ENCODE results near the gene ETNK1. TPM values are rescaled to one million over a fixed set of nuclear protein-coding genes. Genes with fewer than 3 reads are reported as not detected.
A peak's percentile ranks its signal among the peaks of the same experiment; 100 is the strongest.
"Not testable (repeated sequence)": the region's sequence is repeated elsewhere in the genome, so short reads cannot be mapped to it uniquely, and the experiment has no call there.

ETNK1 gene
- total and polyA plus RNA-seq, 5 donors from 2014 or later, result 20.9 to 64.4 (median 22.0) TPM

DNA sequence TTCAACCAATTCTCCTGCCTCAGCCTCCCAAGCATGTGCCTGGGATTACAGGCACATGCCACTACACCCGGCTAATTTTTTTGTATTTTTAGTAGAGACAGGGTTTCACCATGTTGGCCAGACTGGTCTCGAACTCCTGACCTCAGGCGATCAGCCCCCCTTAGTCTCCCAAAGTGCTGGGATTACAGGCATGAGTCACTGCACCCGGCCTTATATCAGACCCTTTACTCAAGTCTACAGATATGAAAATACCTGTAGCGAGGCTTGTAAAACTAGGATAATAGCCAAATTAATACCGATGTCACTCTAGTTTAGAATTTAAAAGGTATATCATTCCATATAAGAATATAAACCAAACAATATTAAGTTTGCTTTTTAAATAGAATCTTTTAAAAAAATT is 27.4 kb upstream of the ETNK1 start:
- Mint-ChIP-seq H3K4me1 (peaks cover 9 to 26% (median 18%) of the 10 kb centered on the region in 4 donors), H3K4me3 (peak overlapping the region in 1 of 4 donors; percentile 41)
- H3K4me1 ChIP-seq (ENCODE audit: control insufficient read depth, insufficient read depth, low read length, poor library complexity, severe bottlenecking); DNase-seq; H3K27me3 ChIP-seq (ENCODE audit: control insufficient read depth, insufficient read depth, low read length); H3K27ac Mint-ChIP-seq; H3K9me3 ChIP-seq (ENCODE audit: control insufficient read depth in 2 of 2, low read length in 2 of 2); H3K27ac ChIP-seq (ENCODE audit: insufficient read depth, low read length, poor library complexity, severe bottlenecking); H3K36me3 Mint-ChIP-seq; H3K27me3 Mint-ChIP-seq; ATAC-seq (ENCODE audit: low read depth in 2 of 2); H3K36me3 ChIP-seq (ENCODE audit: control insufficient read depth, insufficient read depth, low read length); H3K4me3 ChIP-seq (ENCODE audit: low read depth, low read length); H3K9me3 Mint-ChIP-seq: not testable (repeated sequence)

- ATAC-seq (ENCODE audit: low read depth in 2 of 2) (no peak), DNase-seq (peak in 1 of 3 donors; percentile 36)
- Histone ChIP-seq H3K27me3 (ENCODE audit: control insufficient read depth, insufficient read depth, low read length) (no peaks in the 10 kb centered on the region), H3K4me1 (ENCODE audit: control insufficient read depth, insufficient read depth, low read length, poor library complexity, severe bottlenecking) (peaks cover 9% of the 10 kb centered on the region), H3K4me3 (ENCODE audit: low read depth, low read length) (no peak overlapping the region), H3K36me3 (ENCODE audit: control insufficient read depth, insufficient read depth, low read length) (no peaks in the 10 kb centered on the region), H3K9me3 (ENCODE audit: control insufficient read depth in 2 of 2, low read length in 2 of 2) (no peaks in the 10 kb centered on the region), H3K27ac (ENCODE audit: insufficient read depth, low read length, poor library complexity, severe bottlenecking) (no peak overlapping the region)
- peak overlapping the region in 1 of 3 donors; percentile 2 for H3K27ac Mint-ChIP-seq
- H3K36me3 Mint-ChIP-seq, result no peaks in the 10 kb centered on the region
- H3K4me1 Mint-ChIP-seq, result peaks cover 9 to 26% (median 18%) of the 10 kb centered on the region in 4 donors
- peak overlapping the region in 1 of 4 donors; percentile 2 for H3K4me3 Mint-ChIP-seq
- peaks cover 0 to under 1% (median 0%) of the 10 kb centered on the region in 7 donors for H3K9me3 Mint-ChIP-seq
- H3K27me3 Mint-ChIP-seq, result peaks cover 4% of the 10 kb centered on the region
Measured at GRCh38 chr12:22598141-22598762, 26.7 kb upstream of the ETNK1 start.

DNA sequence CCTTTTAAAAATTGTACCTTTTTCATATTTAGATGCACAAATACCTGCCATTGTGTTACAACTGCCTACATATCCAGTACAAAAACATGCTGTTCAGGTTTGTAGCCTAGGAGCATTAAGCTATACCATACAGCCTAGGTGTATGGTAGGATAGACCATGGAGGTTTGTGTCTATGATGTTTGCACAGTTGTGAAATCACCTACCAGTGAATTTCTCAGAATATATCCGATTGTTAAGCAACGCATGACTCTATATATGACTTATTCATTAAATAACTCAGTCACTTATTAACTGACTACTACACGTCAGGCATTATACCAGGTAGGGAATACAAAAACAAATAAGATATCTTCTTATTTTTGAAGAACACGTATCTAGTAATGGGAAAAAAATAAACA is 26.2 kb upstream of the ETNK1 start:
- no peak for DNase-seq
- Histone ChIP-seq H3K27ac (ENCODE audit: insufficient read depth, low read length, poor library complexity, severe bottlenecking) (no peak overlapping the region), H3K4me1 (ENCODE audit: control insufficient read depth, insufficient read depth, low read length, poor library complexity, severe bottlenecking) (peaks cover 9% of the 10 kb centered on the region), H3K4me3 (ENCODE audit: low read depth, low read length) (no peak overlapping the region), H3K36me3 (ENCODE audit: control insufficient read depth, insufficient read depth, low read length) (no peaks in the 10 kb centered on the region), H3K27me3 (ENCODE audit: control insufficient read depth, insufficient read depth, low read length) (no peaks in the 10 kb centered on the region), H3K9me3 (ENCODE audit: control insufficient read depth in 2 of 2, low read length in 2 of 2) (no peaks in the 10 kb centered on the region)
- Mint-ChIP-seq H3K36me3 (no peaks in the 10 kb centered on the region), H3K27me3 (peaks cover 4% of the 10 kb centered on the region), H3K27ac (peak overlapping the region in 1 of 3 donors; percentile 2), H3K4me3 (no peak overlapping the region), H3K9me3 (peaks cover 0 to 4% (median 0%) of the 10 kb centered on the region in 7 donors), H3K4me1 (peaks cover 9 to 26% (median 18%) of the 10 kb centered on the region in 4 donors)
- no peak for ATAC-seq (ENCODE audit: low read depth in 2 of 2)

DNA sequence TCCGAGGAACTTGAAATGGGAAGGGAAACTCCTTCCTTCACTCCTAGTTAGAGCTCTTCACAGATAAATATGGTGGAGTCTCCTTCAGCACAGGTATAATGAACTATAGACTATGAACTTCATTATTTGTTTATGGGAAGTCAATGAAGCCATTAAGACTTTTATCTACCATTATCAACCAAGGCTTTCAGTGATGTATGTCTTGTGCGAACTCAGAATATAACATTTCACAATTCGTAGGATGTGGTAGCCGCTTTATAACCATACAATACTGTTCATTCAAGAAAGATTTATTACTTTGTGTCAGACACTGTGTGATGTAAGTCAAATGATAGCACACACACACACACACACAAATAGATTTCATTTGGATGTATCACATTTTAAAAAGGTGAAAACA is 24.8 kb upstream of the ETNK1 start:
- Mint-ChIP-seq H3K36me3 (no peaks in the 10 kb centered on the region), H3K4me3 (no peak overlapping the region), H3K27ac (no peak overlapping the region), H3K4me1 (peaks cover 9 to 26% (median 18%) of the 10 kb centered on the region in 4 donors), H3K9me3 (peaks cover 0 to 6% (median 0%) of the 10 kb centered on the region in 7 donors), H3K27me3 (peaks cover 4% of the 10 kb centered on the region)
- ATAC-seq (ENCODE audit: low read depth in 2 of 2) (no peak), DNase-seq (no peak)
- Histone ChIP-seq H3K9me3 (ENCODE audit: control insufficient read depth in 2 of 2, low read length in 2 of 2) (no peaks in the 10 kb centered on the region), H3K4me3 (ENCODE audit: low read depth, low read length) (no peak overlapping the region), H3K36me3 (ENCODE audit: control insufficient read depth, insufficient read depth, low read length) (no peaks in the 10 kb centered on the region), H3K27me3 (ENCODE audit: control insufficient read depth, insufficient read depth, low read length) (no peaks in the 10 kb centered on the region), H3K4me1 (ENCODE audit: control insufficient read depth, insufficient read depth, low read length, poor library complexity, severe bottlenecking) (peaks cover 9% of the 10 kb centered on the region), H3K27ac (ENCODE audit: insufficient read depth, low read length, poor library complexity, severe bottlenecking) (no peak overlapping the region)

- Mint-ChIP-seq H3K4me3 (no peak overlapping the region), H3K9me3 (peaks cover 0 to 14% (median 6%) of the 10 kb centered on the region in 7 donors), H3K27ac (no peak overlapping the region), H3K27me3 (peaks cover 15% of the 10 kb centered on the region), H3K36me3 (no peaks in the 10 kb centered on the region), H3K4me1 (peaks cover 0 to 2% (median 0%) of the 10 kb centered on the region in 4 donors)
- Histone ChIP-seq H3K9me3 (ENCODE audit: control insufficient read depth in 2 of 2, low read length in 2 of 2) (peaks cover 0 to 5% of the 10 kb centered on the region in 2 experiments), H3K36me3 (ENCODE audit: control insufficient read depth, insufficient read depth, low read length) (no peaks in the 10 kb centered on the region), H3K4me1 (ENCODE audit: control insufficient read depth, insufficient read depth, low read length, poor library complexity, severe bottlenecking) (no peaks in the 10 kb centered on the region), H3K27me3 (ENCODE audit: control insufficient read depth, insufficient read depth, low read length) (no peaks in the 10 kb centered on the region), H3K4me3 (ENCODE audit: low read depth, low read length) (no peak overlapping the region), H3K27ac (ENCODE audit: insufficient read depth, low read length, poor library complexity, severe bottlenecking) (no peak overlapping the region)
- DNase-seq (no peak), ATAC-seq (ENCODE audit: low read depth in 2 of 2) (no peak)
Measured at GRCh38 chr12:22609501-22609900, 15.5 kb upstream of the ETNK1 start.

GRCh38 chr12:22610131-22610530 is 14.8 kb upstream of the ETNK1 start:
- H3K4me1 Mint-ChIP-seq, result peaks cover 0 to 2% (median 0%) of the 10 kb centered on the region in 4 donors
- Histone ChIP-seq H3K4me1 (ENCODE audit: control insufficient read depth, insufficient read depth, low read length, poor library complexity, severe bottlenecking) (no peaks in the 10 kb centered on the region), H3K27me3 (ENCODE audit: control insufficient read depth, insufficient read depth, low read length) (no peaks in the 10 kb centered on the region), H3K27ac (ENCODE audit: insufficient read depth, low read length, poor library complexity, severe bottlenecking) (no peak overlapping the region), H3K4me3 (ENCODE audit: low read depth, low read length) (no peak overlapping the region), H3K36me3 (ENCODE audit: control insufficient read depth, insufficient read depth, low read length) (no peaks in the 10 kb centered on the region), H3K9me3 (ENCODE audit: control insufficient read depth in 2 of 2, low read length in 2 of 2) (peaks cover 0 to 5% of the 10 kb centered on the region in 2 experiments)
- peaks cover 2 to 14% (median 6%) of the 10 kb centered on the region in 7 donors for H3K9me3 Mint-ChIP-seq
- no peaks in the 10 kb centered on the region for H3K36me3 Mint-ChIP-seq
- H3K4me3 Mint-ChIP-seq, result no peak overlapping the region
- ATAC-seq (ENCODE audit: low read depth in 2 of 2) (no peak), DNase-seq (no peak)
- H3K27me3 Mint-ChIP-seq, result peaks cover 15% of the 10 kb centered on the region
- no peak overlapping the region for H3K27ac Mint-ChIP-seq

DNA sequence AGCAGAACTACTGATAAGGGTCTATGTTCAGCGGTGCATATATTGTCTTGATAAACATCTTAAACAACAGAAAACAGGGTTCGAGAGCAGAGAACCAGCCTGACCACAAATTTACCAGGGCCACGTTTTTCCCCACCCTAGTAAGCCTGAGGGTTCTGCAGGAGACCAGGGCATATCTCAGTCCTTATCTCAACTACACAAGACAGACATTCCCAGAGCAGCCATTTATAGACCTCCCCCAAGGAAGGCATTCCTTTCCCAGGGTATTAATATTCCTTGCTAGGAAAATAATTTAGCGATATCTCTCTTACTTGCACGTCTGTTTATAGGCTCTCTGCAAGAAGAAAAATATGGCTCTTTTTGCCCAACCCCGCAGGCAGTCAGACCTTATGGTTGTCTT is 12.1 kb upstream of the ETNK1 start:
- H3K4me1 ChIP-seq (ENCODE audit: control insufficient read depth, insufficient read depth, low read length, poor library complexity, severe bottlenecking); H3K36me3 Mint-ChIP-seq; H3K27me3 ChIP-seq (ENCODE audit: control insufficient read depth, insufficient read depth, low read length); H3K4me1 Mint-ChIP-seq; H3K27ac ChIP-seq (ENCODE audit: insufficient read depth, low read length, poor library complexity, severe bottlenecking); H3K4me3 ChIP-seq (ENCODE audit: low read depth, low read length); DNase-seq; ATAC-seq (ENCODE audit: low read depth in 2 of 2); H3K36me3 ChIP-seq (ENCODE audit: control insufficient read depth, insufficient read depth, low read length); H3K27ac Mint-ChIP-seq; H3K4me3 Mint-ChIP-seq: not testable (repeated sequence)
- H3K9me3 ChIP-seq (ENCODE audit: control insufficient read depth in 2 of 2, low read length in 2 of 2), result peaks cover 4 to 13% of the 10 kb centered on the region in 2 experiments
- peaks cover 4 to 17% (median 8%) of the 10 kb centered on the region in 7 donors for H3K9me3 Mint-ChIP-seq
- H3K27me3 Mint-ChIP-seq, result peaks cover 20% of the 10 kb centered on the region

GRCh38 chr12:22615963-22616501 is 8.9 kb upstream of the ETNK1 start:
- Mint-ChIP-seq H3K36me3 (no peaks in the 10 kb centered on the region), H3K4me1 (peaks cover 0 to 5% (median 0%) of the 10 kb centered on the region in 4 donors), H3K4me3 (no peak overlapping the region), H3K9me3 (peaks cover 4 to 17% (median 11%) of the 10 kb centered on the region in 7 donors), H3K27me3 (peaks cover 29% of the 10 kb centered on the region), H3K27ac (no peak overlapping the region)
- ATAC-seq (ENCODE audit: low read depth in 2 of 2) (no peak), DNase-seq (no peak)
- H3K27ac ChIP-seq (ENCODE audit: insufficient read depth, low read length, poor library complexity, severe bottlenecking), result no peak overlapping the region
- peaks cover 4 to 14% of the 10 kb centered on the region in 2 experiments for H3K9me3 ChIP-seq (ENCODE audit: control insufficient read depth in 2 of 2, low read length in 2 of 2)
- no peaks in the 10 kb centered on the region for H3K36me3 ChIP-seq (ENCODE audit: control insufficient read depth, insufficient read depth, low read length)
- H3K4me3 ChIP-seq (ENCODE audit: low read depth, low read length), result no peak overlapping the region
- H3K27me3 ChIP-seq (ENCODE audit: control insufficient read depth, insufficient read depth, low read length), result no peaks in the 10 kb centered on the region
- H3K4me1 ChIP-seq (ENCODE audit: control insufficient read depth, insufficient read depth, low read length, poor library complexity, severe bottlenecking), result no peaks in the 10 kb centered on the region
